Measurements from ENCODE around the gene GHR.
A peak's percentile ranks its signal among the peaks of the same experiment; 100 is the strongest.

GHR gene

GRCh38 chr5:42587096-42587723 lies 164.0 kb downstream of the GHR start:
- Histone ChIP-seq H3K27me3 (ENCODE audit: low read depth, low read length) (no peaks in the 10 kb centered on the region), H3K27ac (ENCODE audit: low read length) (no peak overlapping the region), H3K36me3 (ENCODE audit: control insufficient read depth in 1 of 2, insufficient read depth in 2 of 2, low read length in 2 of 2) (no peaks in the 10 kb centered on the region), H3K4me1 (ENCODE audit: control insufficient read depth in 1 of 2, insufficient read depth in 2 of 2, low read length in 2 of 2) (peaks cover 3 to 41% of the 10 kb centered on the region in 2 donors), H3K4me3 (ENCODE audit: low read depth in 1 of 2, low read length in 2 of 2) (peak overlapping the region in 1 of 2 donors; percentile 2), H3K9me3 (ENCODE audit: control insufficient read depth in 1 of 2, low read length in 2 of 2) (no peaks in the 10 kb centered on the region)

- Histone ChIP-seq H3K27ac (ENCODE audit: low read length) (no peak overlapping the region), H3K9me3 (ENCODE audit: control insufficient read depth in 1 of 2, low read length in 2 of 2) (no peaks in the 10 kb centered on the region), H3K4me3 (ENCODE audit: low read depth in 1 of 2, low read length in 2 of 2) (peak overlapping the region; percentile 4 to 24), H3K27me3 (ENCODE audit: low read depth, low read length) (no peaks in the 10 kb centered on the region), H3K36me3 (ENCODE audit: control insufficient read depth in 1 of 2, insufficient read depth in 2 of 2, low read length in 2 of 2) (no peaks in the 10 kb centered on the region), H3K4me1 (ENCODE audit: control insufficient read depth in 1 of 2, insufficient read depth in 2 of 2, low read length in 2 of 2) (peaks cover 3 to 41% of the 10 kb centered on the region in 2 donors)
Measured at GRCh38 chr5:42590566-42590965, 167.3 kb downstream of the GHR start.

GRCh38 chr5:42591015-42591414 lies 167.8 kb downstream of the GHR start:
- Histone ChIP-seq H3K4me3 (ENCODE audit: low read depth in 1 of 2, low read length in 2 of 2) (peak overlapping the region; percentile 4 to 24), H3K9me3 (ENCODE audit: control insufficient read depth in 1 of 2, low read length in 2 of 2) (no peaks in the 10 kb centered on the region), H3K27me3 (ENCODE audit: low read depth, low read length) (no peaks in the 10 kb centered on the region), H3K4me1 (ENCODE audit: control insufficient read depth in 1 of 2, insufficient read depth in 2 of 2, low read length in 2 of 2) (peaks cover 3 to 40% of the 10 kb centered on the region in 2 donors), H3K36me3 (ENCODE audit: control insufficient read depth in 1 of 2, insufficient read depth in 2 of 2, low read length in 2 of 2) (no peaks in the 10 kb centered on the region), H3K27ac (ENCODE audit: low read length) (no peak overlapping the region)

- H3K27ac ChIP-seq (ENCODE audit: low read length), result no peak overlapping the region
Measured at GRCh38 chr5:42592401-42593140, 169.3 kb downstream of the GHR start.

GRCh38 chr5:42593591-42593990 lies 170.4 kb downstream of the GHR start:
- Histone ChIP-seq H3K4me1 (ENCODE audit: control insufficient read depth in 1 of 2, insufficient read depth in 2 of 2, low read length in 2 of 2) (peaks cover 3 to 20% of the 10 kb centered on the region in 2 donors), H3K9me3 (ENCODE audit: control insufficient read depth in 1 of 2, low read length in 2 of 2) (no peaks in the 10 kb centered on the region), H3K36me3 (ENCODE audit: control insufficient read depth in 1 of 2, insufficient read depth in 2 of 2, low read length in 2 of 2) (no peaks in the 10 kb centered on the region), H3K4me3 (ENCODE audit: low read depth in 1 of 2, low read length in 2 of 2) (no peak overlapping the region), H3K27ac (ENCODE audit: low read length) (no peak overlapping the region), H3K27me3 (ENCODE audit: low read depth, low read length) (no peaks in the 10 kb centered on the region)

More at GRCh38 chr5:42592401-42593140, 169.3 kb downstream of the GHR start:
- Histone ChIP-seq H3K4me1 (ENCODE audit: control insufficient read depth in 1 of 2, insufficient read depth in 2 of 2, low read length in 2 of 2) (peaks cover 3 to 24% of the 10 kb centered on the region in 2 donors), H3K27me3 (ENCODE audit: low read depth, low read length) (no peaks in the 10 kb centered on the region), H3K4me3 (ENCODE audit: low read depth in 1 of 2, low read length in 2 of 2) (no peak overlapping the region), H3K9me3 (ENCODE audit: control insufficient read depth in 1 of 2, low read length in 2 of 2) (no peaks in the 10 kb centered on the region), H3K36me3 (ENCODE audit: control insufficient read depth in 1 of 2, insufficient read depth in 2 of 2, low read length in 2 of 2) (no peaks in the 10 kb centered on the region)

- H3K36me3 ChIP-seq (ENCODE audit: control insufficient read depth in 1 of 2, insufficient read depth in 2 of 2, low read length in 2 of 2), result no peaks in the 10 kb centered on the region
- peaks cover 3 to 10% of the 10 kb centered on the region in 2 donors for H3K4me1 ChIP-seq (ENCODE audit: control insufficient read depth in 1 of 2, insufficient read depth in 2 of 2, low read length in 2 of 2)
- no peaks in the 10 kb centered on the region for H3K9me3 ChIP-seq (ENCODE audit: control insufficient read depth in 1 of 2, low read length in 2 of 2)
- H3K27me3 ChIP-seq (ENCODE audit: low read depth, low read length), result no peaks in the 10 kb centered on the region
- no peak overlapping the region for H3K4me3 ChIP-seq (ENCODE audit: low read depth in 1 of 2, low read length in 2 of 2)
- no peak overlapping the region for H3K27ac ChIP-seq (ENCODE audit: low read length)
Measured at GRCh38 chr5:42595597-42595996, 172.4 kb downstream of the GHR start.

- no peak overlapping the region for H3K4me3 ChIP-seq (ENCODE audit: low read depth in 1 of 2, low read length in 2 of 2)
- no peak overlapping the region for H3K27ac ChIP-seq (ENCODE audit: low read length)
- no peaks in the 10 kb centered on the region for H3K36me3 ChIP-seq (ENCODE audit: control insufficient read depth in 1 of 2, insufficient read depth in 2 of 2, low read length in 2 of 2)
- H3K4me1 ChIP-seq (ENCODE audit: control insufficient read depth in 1 of 2, insufficient read depth in 2 of 2, low read length in 2 of 2), result no peaks in the 10 kb centered on the region
- H3K27me3 ChIP-seq (ENCODE audit: low read depth, low read length), result no peaks in the 10 kb centered on the region
- no peaks in the 10 kb centered on the region for H3K9me3 ChIP-seq (ENCODE audit: control insufficient read depth in 1 of 2, low read length in 2 of 2)
Measured at GRCh38 chr5:42596817-42597216, 173.6 kb downstream of the GHR start.

- H3K27ac ChIP-seq (ENCODE audit: low read length), result no peak overlapping the region
- no peaks in the 10 kb centered on the region for H3K9me3 ChIP-seq (ENCODE audit: control insufficient read depth in 1 of 2, low read length in 2 of 2)
- H3K4me1 ChIP-seq (ENCODE audit: control insufficient read depth in 1 of 2, insufficient read depth in 2 of 2, low read length in 2 of 2), result no peaks in the 10 kb centered on the region
- H3K27me3 ChIP-seq (ENCODE audit: low read depth, low read length), result no peaks in the 10 kb centered on the region
- no peaks in the 10 kb centered on the region for H3K36me3 ChIP-seq (ENCODE audit: control insufficient read depth in 1 of 2, insufficient read depth in 2 of 2, low read length in 2 of 2)
- H3K4me3 ChIP-seq (ENCODE audit: low read depth in 1 of 2, low read length in 2 of 2), result no peak overlapping the region
Measured at GRCh38 chr5:42597318-42597937, 174.2 kb downstream of the GHR start.

- H3K4me3 ChIP-seq (ENCODE audit: low read depth in 1 of 2, low read length in 2 of 2), result no peak overlapping the region
Measured at GRCh38 chr5:42598311-42598710, 175.1 kb downstream of the GHR start.

GRCh38 chr5:42599106-42599505 lies 175.9 kb downstream of the GHR start:
- no peak overlapping the region for H3K27ac ChIP-seq (ENCODE audit: low read length)
- no peak overlapping the region for H3K4me3 ChIP-seq (ENCODE audit: low read depth in 1 of 2, low read length in 2 of 2)
- no peaks in the 10 kb centered on the region for H3K4me1 ChIP-seq (ENCODE audit: control insufficient read depth in 1 of 2, insufficient read depth in 2 of 2, low read length in 2 of 2)

More at GRCh38 chr5:42598311-42598710, 175.1 kb downstream of the GHR start:
- H3K27me3 ChIP-seq (ENCODE audit: low read depth, low read length), result no peaks in the 10 kb centered on the region
- H3K27ac ChIP-seq (ENCODE audit: low read length), result no peak overlapping the region
- no peaks in the 10 kb centered on the region for H3K4me1 ChIP-seq (ENCODE audit: control insufficient read depth in 1 of 2, insufficient read depth in 2 of 2, low read length in 2 of 2)
- H3K36me3 ChIP-seq (ENCODE audit: control insufficient read depth in 1 of 2, insufficient read depth in 2 of 2, low read length in 2 of 2), result no peaks in the 10 kb centered on the region
- H3K9me3 ChIP-seq (ENCODE audit: control insufficient read depth in 1 of 2, low read length in 2 of 2), result no peaks in the 10 kb centered on the region

GRCh38 chr5:42600441-42600840 lies 177.2 kb downstream of the GHR start:
- no peaks in the 10 kb centered on the region for H3K4me1 ChIP-seq (ENCODE audit: control insufficient read depth in 1 of 2, insufficient read depth in 2 of 2, low read length in 2 of 2)
- H3K9me3 ChIP-seq (ENCODE audit: control insufficient read depth in 1 of 2, low read length in 2 of 2), result no peaks in the 10 kb centered on the region
- H3K4me3 ChIP-seq (ENCODE audit: low read depth in 1 of 2, low read length in 2 of 2), result no peak overlapping the region
- H3K27me3 ChIP-seq (ENCODE audit: low read depth, low read length), result no peaks in the 10 kb centered on the region
- H3K27ac ChIP-seq (ENCODE audit: low read length), result no peak overlapping the region
- no peaks in the 10 kb centered on the region for H3K36me3 ChIP-seq (ENCODE audit: control insufficient read depth in 1 of 2, insufficient read depth in 2 of 2, low read length in 2 of 2)

More at GRCh38 chr5:42599106-42599505, 175.9 kb downstream of the GHR start:
- no peaks in the 10 kb centered on the region for H3K9me3 ChIP-seq (ENCODE audit: control insufficient read depth in 1 of 2, low read length in 2 of 2)
- H3K27me3 ChIP-seq (ENCODE audit: low read depth, low read length), result no peaks in the 10 kb centered on the region
- H3K36me3 ChIP-seq (ENCODE audit: control insufficient read depth in 1 of 2, insufficient read depth in 2 of 2, low read length in 2 of 2), result no peaks in the 10 kb centered on the region

All from muscle layer of duodenum (tissue), 2 donors.